K562 (cell line): ENCODE measurements around the gene MLKL.

Source experiments
- CHCHD3 ChIP-seq: fragments of 250-450 bp; sonication (Bioruptor Pico); IDR thresholded peaks from 2 replicates; pipeline ENCODE4 v2.1.2; 2022; ENCODE audit warnings: mild to moderate bottlenecking
- ETV5 ChIP-seq: sonication (generic); formaldehyde crosslinking; IDR thresholded peaks from 2 replicates; pipeline ENCODE4 v1.4.0; 2020; ENCODE audit warnings: low read depth, mild to moderate bottlenecking, missing genetic modification reagents
- FIP1L1 ChIP-seq: fragments of 200-400 bp; formaldehyde crosslinking; IDR thresholded peaks from 2 replicates; pipeline ENCODE4 v1.6.1; 2018; ENCODE audit warnings: mild to moderate bottlenecking, low read depth, low read length; ENCODE audit not compliant: poor library complexity, severe bottlenecking
- TEAD2 ChIP-seq: fragments of 450-650 bp; IDR thresholded peaks from 2 replicates; pipeline ENCODE4 v1.6.1; 2016; ENCODE audit warnings: missing genetic modification characterization, control low read depth, missing compliant biosample characterization

DNA sequence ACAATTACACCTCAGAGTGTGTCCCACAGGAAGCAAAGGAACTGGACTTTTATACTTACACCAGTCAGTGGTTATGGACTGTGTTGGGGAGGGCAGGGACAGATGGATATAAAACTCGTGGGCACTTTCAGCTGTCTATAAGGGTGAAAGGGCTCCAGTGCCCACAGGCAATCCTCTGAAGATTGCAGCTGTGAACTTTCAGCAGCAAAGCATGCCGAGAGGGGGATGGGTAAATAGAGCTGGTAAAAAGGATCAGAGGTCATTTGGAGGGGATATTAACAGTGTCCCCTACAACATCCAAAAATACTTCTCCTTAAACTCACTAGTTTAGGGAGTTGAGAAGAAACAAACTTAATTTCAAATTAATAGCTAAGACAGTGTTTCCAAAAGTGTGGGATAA is 20.7 kb downstream of the MLKL start:
- TF ChIP-seq ETV5 (CRISPR knock-in tag) (no peak), CHCHD3 (CRISPR knock-in tag) (no peak), TEAD2 (tag) (no peak), FIP1L1 (no peak)
